Left renal cortex interstitium (tissue), 4 donors: ENCODE measurements around the gene PSMD12. TPM values are rescaled to one million over a fixed set of nuclear protein-coding genes. Genes with fewer than 3 reads are reported as not detected.
"Not testable (repeated sequence)": the region's sequence is repeated elsewhere in the genome, so short reads cannot be mapped to it uniquely, and the experiment has no call there.

ENCODE experiments used
- DNase-seq, 4 donors: peaks; one replicate each; pipeline ENCODE4 v3.0.0-alpha.2; 2013; ENCODE audit warnings: low read depth in 4 of 4, low spot score in 2 of 4, missing footprints in 1 of 4
- polyA plus RNA-seq, 4 donors: library from polyadenylated mRNA; unstranded; fragments of 120-200 nt; gene quantifications; one replicate each; pipeline ENCODE4 v1.2.1, GENCODE V29; 2013; ENCODE audit not compliant: insufficient read length in 4 of 4

Gene PSMD12
- polyA plus RNA-seq, 4 donors = 37.4 to 51.5 (median 44.2) TPM

DNA sequence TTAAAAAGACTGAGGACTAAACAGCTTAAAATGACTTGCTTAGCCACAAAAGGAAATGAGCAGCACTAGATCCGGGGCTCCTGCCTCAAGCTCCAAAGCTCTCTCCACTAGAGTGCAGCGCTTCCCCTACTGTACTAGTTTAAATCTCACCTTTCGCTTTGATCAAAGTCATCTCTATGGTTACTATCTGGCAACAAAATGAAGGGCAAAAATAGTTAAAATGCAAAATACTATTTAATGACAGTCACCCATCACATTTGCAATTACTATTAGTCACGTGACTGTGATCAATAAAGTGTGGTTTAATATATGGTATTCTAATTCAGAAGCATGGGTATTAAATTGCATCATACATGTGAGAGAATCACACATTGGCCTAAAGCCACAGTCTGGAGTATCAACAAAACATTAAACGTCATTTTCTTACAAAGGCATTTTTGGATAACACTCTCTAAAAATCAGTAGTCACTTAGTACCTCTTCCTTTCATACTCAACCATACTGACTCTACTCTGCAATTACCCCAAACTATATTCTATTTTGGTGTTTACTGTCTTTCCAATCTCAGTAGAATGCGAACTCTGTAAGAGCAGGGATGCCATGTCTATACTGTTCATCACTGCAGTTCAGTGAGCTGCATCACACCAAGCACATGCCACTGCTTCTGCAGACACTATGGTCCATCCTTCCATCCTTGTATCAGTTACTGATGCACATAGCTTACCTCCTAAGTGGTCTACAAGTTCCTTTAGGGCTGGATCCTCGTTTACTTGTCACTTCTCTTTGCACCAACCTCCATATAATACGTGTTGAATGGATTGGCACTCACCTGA is 6.2 kb downstream of the PSMD12 start:
- no peak for DNase-seq

DNA sequence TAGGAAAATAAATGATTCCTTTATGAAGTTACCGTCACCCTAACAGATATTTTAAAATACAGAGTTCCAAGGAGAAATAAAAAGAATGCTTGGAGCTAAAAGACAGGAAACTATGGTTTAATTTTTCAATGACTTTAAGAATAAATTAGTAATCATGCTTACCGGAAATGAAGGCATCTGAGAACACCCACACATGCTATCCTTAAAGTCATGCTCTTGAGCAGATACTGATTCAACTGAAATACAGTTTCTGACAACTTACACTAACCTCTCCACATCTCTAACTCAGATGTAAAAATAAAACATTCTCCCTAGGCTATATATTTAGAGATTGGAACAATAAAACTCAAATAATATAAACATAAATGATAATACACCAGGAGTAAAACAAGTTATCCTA is 7.8 kb downstream of the PSMD12 start:
- no peak for DNase-seq

DNA sequence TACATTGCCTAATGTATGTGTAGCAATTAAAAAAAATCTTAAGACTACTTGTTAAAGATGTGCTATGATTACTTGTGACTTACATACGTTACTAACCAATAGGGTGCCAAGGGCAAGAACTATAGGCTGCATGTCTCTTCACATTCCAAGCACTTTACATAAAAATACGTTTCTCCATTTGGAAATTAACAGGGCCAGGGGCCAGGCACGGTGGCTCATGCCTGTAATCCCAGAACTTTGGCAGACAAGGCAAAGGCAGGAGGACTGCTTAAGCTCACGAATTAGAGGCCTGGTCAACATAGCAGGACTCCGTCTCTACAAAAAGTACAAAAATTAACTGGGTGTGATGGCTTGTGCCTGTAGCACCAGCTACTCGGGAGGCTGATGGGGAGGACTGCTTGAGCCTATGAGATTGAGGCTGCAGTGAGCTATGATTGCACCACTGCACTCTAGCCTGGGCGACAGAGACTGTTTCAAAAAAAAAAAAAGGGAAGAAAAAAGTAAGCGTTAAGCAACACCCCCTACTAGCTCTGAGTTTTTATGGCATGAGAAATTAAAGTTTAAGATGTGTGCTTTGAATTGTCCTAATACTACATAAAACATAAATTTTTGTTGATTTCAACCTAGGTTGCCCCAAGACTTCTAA is 12.3 kb downstream of the PSMD12 start:
- no peak for DNase-seq

DNA sequence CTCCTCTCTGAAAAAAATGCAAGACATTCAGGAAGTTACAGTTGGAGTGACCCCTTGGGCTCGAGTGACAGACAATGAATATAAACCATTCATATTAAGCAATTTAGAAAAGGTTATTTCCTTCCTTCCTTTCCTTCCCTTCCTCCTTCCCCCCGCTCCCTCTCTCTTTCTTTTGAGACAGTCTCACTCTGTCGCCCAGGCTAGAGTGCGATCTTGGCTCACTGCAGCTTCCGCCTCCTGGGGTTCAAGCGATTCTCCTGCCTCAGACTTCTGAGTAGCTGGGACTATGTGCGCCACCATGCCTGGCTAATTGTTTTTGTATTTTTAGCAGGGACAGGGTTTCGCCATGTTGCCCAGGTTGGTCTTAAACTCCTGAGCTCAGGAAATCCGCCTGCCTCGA is 13.2 kb downstream of the PSMD12 start:
- no peak for DNase-seq

DNA sequence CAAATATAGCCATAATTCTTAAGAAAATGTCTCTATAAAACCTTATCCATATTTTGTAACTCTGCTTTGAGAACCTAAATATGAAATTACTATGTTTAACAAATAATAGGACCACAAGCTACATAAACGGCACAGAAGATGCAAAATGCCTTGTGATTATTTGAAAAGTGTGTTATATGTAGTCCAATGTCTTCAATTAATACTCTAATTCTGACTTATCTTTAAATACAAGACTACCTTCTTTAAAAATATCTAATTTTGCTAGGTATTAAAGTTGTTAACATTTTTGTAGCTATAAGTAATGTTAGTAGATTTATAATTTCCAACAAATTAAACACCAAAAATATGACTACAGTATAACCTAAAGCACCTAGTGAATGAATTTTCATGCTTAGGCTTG is 17.0 kb downstream of the PSMD12 start:
- DNase-seq = no peak

DNA sequence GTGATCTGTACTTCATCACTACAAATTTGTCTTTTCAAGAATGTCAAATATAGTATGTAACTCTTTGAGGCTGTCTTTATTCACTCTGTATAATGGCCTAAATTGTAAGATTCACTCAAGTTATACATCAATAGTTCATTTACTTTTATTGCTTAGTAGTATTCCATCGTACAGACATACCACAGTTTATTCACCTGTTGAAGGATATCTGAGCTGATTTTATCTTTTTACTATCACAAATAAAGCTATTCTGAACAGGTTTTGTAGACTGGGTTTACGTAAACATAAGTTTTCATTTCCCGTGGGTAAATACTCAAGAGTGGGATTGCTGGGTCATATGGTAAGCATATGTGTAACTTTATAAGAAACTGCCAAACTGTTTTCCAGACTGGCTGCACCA is 18.6 kb downstream of the PSMD12 start:
- no peak for DNase-seq

DNA sequence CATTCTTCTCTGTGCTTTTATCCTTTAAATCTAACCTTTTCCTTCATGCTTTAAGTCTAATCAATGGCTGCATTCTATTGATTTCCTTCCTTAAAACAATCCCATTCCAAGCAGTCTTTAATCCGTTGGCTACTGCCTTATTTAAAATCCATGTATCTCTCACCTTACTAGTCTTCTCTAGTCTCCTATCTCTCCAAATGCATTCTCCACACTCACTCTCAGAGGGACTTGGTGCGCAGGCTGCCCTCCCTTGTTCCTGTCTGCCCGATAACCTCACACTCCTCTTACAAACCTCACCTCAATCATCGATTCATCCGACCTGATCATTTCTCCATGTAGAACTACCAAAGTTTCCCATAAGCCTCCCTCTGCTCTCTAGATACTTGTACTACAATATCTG is 23.1 kb downstream of the PSMD12 start:
- no peak for DNase-seq

DNA sequence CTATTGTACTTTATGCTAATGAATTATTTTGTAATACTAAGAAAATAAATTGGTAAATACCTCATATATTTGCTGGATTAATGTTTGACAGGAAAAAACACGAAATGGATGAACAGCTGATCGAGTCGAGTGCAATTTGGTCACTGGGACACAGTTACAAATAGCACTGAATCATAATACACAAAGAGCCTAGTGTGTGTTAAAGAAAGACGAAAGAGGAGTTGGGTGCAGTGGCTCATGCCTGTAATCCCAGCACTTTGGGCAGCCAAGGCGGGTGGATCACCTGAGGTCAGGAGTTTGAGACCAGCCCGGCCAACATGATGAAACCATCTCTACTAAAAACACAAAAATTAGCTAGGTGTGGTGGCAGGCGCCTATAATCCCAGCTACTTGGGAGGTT is 28.0 kb downstream of the PSMD12 start:
- not testable (repeated sequence) for DNase-seq

DNA sequence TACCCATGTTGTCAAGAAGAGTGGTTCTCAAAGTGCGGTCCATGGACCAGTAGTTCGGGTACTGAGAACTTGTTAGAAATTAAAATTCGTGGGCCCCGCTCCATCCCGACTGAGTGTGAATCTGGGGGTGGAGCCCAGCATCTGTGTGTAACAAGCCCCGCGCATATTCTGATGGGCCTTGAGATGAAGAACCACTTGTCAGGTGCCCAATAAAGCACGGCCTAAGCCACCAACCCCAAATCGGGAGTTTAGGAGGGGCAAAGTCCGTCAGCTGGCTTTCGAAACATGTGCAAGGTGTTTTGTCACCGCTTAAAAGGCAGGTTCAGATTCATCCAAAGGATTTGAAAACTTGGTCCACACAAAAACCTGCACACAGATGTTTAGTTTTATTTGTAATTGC is 29.5 kb downstream of the PSMD12 start:
- DNase-seq = no peak

DNA sequence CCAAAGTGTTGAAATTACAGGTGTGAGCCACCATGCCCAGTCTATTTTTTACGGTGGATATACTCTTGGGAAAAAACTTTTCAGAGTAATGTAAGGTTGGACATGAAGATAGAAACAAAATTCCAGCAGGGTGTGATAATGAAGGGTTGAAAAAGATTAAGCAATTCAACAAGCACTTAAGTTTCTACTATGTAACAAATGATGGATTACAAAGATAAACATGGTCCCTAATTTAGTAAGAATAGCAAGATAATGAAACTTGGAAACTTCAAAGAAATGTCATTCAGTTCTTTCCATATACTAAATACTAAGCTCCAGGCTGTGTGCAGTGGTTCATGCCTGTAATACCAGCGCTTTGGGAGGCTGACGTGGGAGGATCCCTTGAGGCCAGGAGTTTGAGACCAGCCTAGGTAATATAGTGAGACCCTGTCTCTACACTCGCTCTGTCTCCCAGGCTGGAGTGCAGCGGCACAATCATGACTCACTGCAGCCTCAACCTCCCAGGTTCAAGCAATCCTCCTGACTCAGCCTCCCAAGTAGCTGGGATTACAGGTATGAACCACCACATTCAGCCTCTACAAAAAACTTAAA is 31.0 kb downstream of the PSMD12 start:
- DNase-seq = no peak

DNA sequence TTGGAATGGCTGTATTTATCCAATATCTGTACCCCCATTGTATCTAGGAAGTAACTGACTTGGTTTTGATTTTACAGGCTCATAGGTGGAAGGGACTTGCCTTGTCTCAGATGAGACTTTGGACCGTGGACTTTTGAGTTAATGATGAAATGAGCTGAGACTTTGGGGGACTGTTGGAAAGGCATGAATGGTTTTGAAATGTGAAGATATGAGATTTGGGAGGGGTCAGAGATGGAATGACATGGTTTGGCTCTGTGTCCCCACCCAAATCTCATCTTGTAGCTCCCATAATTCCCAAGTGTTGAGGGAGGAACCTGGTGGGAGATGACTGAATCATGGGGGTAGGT is 34.2 kb downstream of the PSMD12 start:
- not testable (repeated sequence) for DNase-seq

DNA sequence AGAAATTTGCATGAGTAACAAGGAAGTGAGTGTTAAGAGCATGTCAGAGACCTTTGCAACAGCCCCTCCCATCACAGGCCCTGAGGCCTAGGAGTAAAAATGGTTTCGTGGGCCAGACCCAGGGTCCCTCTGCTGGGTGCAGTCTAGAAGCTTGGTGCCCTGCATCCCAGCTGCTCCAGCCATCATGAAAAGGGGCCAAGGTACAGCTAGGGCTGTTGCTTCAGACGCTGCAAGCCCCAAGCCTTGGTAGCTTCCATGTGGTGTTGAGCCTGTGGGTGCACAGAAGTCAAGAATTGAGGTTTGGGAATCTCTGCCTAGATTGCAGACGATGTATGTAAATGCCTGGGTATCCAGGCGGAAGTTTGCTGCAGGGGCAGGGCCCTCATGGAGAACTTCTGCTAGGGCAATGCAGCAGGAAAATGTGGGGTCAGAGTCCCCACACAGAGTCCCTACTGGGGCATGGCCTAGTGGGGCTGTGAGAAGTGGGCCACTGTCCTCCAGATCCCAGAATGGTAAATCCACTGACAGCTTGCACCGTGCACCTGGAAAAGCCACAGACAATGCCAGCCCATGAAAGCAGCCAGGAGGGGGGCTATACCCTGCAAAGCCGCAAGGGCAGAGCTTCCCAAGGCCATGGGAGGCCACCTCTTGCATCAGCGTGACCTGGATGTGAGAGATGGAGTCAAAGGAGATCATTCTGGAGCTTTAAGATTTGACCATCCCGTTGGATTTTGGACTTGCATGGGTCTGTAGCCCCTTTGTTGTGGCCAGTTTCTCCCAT is 34.8 kb downstream of the PSMD12 start:
- DNase-seq = not testable (repeated sequence)

DNA sequence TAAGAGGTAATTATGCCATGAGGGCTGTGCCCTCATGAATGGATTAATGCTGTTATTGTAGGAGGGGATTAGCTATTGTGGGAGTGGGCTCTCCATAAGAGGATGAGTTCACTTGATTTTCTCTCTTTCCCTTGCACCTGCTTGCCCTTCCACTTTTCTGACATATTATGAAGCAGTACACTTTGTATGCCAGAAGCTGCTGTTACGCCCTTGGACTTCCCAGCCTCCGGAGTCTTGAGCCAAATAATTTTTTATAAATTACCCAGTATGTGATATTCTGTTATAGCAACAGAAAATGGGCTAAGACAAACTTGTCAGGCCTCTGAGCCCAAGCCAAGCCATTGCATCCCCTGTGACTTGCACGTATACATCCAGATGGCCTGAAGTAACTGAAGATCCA is 38.4 kb downstream of the PSMD12 start:
- DNase-seq = no peak

DNA sequence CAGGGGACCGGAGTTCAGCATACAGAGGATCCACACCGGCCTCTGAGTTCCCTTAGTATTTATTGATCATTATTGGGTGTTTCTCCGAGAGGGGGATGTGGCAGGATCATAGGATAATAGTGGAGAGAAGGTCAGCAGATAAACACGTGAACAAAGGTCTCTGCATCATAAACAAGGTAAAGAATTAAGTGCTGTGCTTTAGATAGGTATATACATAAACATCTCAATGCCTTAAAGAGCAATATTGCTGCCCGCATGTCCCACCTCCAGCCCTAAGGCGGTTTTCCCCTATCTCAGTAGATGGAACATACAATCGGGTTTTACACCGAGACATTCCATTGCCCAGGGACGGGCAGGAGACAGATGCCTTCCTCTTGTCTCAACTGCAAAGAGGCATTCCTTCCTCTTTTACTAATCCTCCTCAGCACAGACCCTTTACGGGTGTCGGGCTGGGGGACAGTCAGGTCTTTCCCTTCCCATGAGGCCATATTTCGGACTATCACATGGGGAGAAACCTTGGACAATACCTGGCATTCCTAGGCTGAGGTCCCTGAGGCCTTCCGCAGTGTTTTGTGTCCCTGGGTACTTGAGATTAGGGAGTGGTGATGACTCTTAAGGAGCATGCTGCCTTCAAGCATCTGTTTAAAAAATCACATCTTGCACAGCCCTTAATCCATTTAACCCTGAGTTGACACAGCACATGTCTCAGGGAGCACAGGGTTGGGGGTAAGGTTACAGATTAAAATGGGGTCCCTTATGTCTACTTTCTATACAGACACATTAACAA is 39.2 kb downstream of the PSMD12 start:
- not testable (repeated sequence) for DNase-seq

DNA sequence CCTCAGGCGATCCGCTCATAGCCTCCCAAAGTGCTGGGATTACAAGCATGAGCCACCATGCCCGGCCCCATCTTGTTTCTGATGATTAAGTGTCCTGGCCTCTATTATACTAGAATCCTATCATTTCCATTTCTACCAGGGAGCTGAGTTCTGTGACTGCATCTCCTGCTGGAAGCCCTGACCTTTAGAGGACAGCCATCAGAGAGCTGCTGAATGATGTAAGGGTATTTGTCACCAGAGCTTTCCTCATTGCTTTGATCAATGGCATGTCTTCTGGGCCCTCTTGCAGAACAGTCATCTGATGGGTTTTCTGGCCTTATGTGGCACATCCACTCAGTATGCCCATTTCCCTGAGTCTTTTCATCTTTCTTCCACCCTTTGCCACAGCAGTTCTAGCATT is 39.9 kb downstream of the PSMD12 start:
- DNase-seq = no peak

DNA sequence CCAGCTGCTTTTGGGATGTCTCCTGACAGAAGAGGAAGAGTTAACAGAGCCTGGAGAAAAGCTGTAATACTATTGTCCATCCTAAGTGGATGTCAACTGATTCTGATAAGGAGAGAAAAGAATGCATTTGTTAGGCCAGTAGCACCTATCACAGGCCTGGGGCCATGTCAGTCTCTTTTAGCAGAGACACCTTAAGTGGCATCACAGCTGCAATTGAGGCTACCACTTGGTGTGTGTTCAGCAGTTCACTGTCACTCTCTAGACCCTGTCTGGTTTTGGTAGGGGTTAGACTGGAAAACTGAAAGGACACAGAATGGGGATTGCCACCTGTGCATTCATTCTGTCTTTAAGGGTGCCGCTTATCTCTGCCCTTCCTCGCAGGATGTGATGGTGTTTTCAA is 42.0 kb downstream of the PSMD12 start:
- no peak for DNase-seq

DNA sequence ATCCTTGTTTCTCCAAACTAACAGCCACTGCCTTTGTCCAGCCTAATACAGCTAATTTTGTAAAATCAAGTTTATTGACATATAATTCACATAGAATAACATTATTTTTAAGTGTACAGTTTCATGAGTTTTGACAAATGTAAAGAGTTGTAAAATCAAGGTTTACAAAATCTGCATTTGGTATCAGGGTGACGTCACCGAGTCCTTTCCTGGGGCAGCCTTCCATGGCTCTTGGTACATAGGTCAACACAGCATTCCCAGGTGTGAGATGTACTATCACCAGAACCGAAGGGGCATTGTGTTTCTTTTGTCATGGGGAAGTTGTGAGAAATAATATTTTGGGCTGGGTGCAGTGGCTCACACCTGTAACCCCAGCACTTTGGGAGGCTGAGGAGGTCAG is 42.9 kb downstream of the PSMD12 start:
- no peak for DNase-seq

DNA sequence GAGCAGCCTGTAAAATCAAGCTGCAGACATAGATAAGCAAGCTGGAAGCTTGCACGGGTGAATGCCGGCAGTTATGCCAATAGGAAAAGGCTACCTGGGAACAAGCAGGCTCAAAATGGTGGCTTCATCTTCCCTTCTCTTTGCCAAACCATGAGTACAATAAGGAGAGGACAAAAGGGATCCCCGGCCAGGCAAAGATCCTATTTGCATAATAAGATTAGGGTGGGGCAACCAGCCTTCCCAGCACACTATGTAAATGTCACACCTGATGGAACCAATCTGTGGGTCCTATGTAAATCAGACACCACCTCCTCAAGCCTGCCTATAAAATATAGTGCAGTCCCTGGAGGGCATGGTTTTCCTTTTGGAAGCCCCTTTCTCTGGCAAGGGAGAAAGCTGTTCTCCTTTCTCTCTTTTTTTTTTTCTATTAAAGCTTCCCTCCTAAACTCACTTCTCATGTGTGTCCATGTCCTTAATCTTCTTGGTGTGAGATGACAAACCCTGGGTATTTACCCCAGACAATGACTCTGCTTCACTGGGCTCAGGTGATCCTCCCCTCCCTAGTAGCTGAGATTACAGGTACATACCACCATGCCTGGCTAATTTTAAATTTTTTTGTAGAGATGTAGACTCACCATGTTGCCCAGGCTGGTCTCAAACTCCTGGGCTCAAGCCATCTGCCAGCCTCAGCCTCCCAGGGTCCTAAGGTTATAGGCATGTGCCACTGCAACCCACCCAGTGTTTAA is 44.2 kb downstream of the PSMD12 start:
- peak in 1 of 4 donors; percentile 2 for DNase-seq

DNA sequence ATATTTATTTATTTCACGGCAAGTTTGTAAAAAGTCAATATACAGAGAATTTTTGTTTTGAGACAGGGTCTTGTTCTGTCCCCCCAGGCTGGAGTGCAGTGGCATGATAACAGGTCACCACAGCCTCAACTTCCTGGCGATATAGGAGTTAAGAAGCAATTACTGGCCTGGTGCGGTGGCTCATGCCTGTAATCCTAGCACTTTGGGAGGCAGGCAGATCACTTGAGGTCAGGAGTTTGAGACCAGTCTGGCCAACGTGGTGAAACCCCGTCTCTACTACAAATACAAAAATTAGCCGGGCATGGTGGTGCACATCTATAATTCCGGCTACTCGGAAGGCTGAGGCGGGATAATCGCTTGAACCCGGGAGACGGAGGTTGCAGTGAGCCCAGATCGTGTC is 44.9 kb downstream of the PSMD12 start:
- not testable (repeated sequence) for DNase-seq

DNA sequence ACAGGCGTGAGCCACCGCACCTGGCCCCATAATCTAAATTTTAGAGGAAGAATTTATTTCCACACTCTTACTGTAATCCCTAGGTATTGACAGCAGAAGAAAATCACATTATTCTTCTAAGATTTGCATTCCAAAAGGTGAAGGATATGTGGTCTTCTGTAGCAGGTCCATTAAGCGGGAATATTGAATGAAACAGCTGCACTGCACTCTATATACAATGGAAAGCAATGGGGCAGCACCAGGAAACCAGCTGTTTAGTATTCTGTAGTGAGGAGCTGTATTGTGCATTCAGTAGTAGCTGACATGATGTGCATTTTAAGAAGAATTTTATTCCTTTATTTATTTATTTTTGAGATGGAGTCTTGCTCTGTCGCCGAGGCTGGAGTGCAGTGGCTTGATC is 49.6 kb downstream of the PSMD12 start:
- no peak for DNase-seq
